ENCODE results near the gene FARS2.

GRCh38 chr6:5766260-5766659, 504.9 kb downstream of the FARS2 start:
- TF ChIP-seq CTCF (IDR thresholded peaks at IDR 0.05; ENCODE audit: poor library complexity): no peak
- no peak for TF ChIP-seq EZH2phosphoT487 (IDR thresholded peaks at IDR 0.05; ENCODE audit: low read depth, severe bottlenecking, unreplicated experiment)
- TF ChIP-seq EZH2 (IDR thresholded peaks at IDR 0.05; ENCODE audit: borderline replicate concordance): no peak

All from hepatocyte (in vitro differentiated cells).